NCI-H510A (cell line): ENCODE results near the gene CFH.
"Not testable (repeated sequence)": the region's sequence is repeated elsewhere in the genome, so short reads cannot be mapped to it uniquely, and the experiment has no call there.

ENCODE experiments used
- DNase-seq: peaks from one replicate; lab custom pipeline; 2025; lab: John Stamatoyannopoulos, UW

CFH gene

GRCh38 chr1:196765019-196765740, 113.3 kb downstream of the CFH start:
- not testable (repeated sequence) for DNase-seq

GRCh38 chr1:196769823-196770222, 118.0 kb downstream of the CFH start:
- DNase-seq, result not testable (repeated sequence)

- DNase-seq, result no peak
Observed at GRCh38 chr1:196773713-196774112, 121.9 kb downstream of the CFH start.

GRCh38 chr1:196774175-196774574, 122.3 kb downstream of the CFH start:
- DNase-seq, result no peak

- DNase-seq, result no peak
Observed at GRCh38 chr1:196774603-196775002, 122.8 kb downstream of the CFH start, which contains the start of gene CFHR3. Gene CFHR3 (plus strand): TSS chr1:196774840. CDS start chr1:196774887, 47 bp downstream.

- no peak for DNase-seq
Observed at GRCh38 chr1:196777603-196778002, 125.8 kb downstream of the CFH start.

- DNase-seq, result no peak
Observed at GRCh38 chr1:196779093-196779492, 127.2 kb downstream of the CFH start.

- not testable (repeated sequence) for DNase-seq
Observed at GRCh38 chr1:196791252-196791651, 139.4 kb downstream of the CFH start.

GRCh38 chr1:196794103-196794502, 142.3 kb downstream of the CFH start:
- peak; percentile 29 for DNase-seq
